Measurements from ENCODE around the gene STXBP4. TPM values are rescaled to one million over a fixed set of nuclear protein-coding genes. Genes with fewer than 3 reads are reported as not detected.

Gene STXBP4
- total and polyA plus RNA-seq, 2 donors (not counting 3 experiments of a cell fraction or from before 2014, with no cell fraction given) = 1.9 to 12.9 TPM

GRCh38 chr17:55098765-55099164 is 130.2 kb downstream of the STXBP4 start:
- TF ChIP-seq JUN (IDR thresholded peaks at IDR 0.05; ENCODE audit: borderline replicate concordance, insufficient read depth, insufficient read length, low read depth) = no peak
- no peak for TF ChIP-seq GATA2 (IDR thresholded peaks at IDR 0.05; ENCODE audit: insufficient read depth, insufficient read length, low read depth, low read length)
- TF ChIP-seq FOS (IDR thresholded peaks at IDR 0.05; ENCODE audit: borderline replicate concordance, insufficient read depth, low read length) = no peak
- no peak for TF ChIP-seq EZH2 (IDR thresholded peaks at IDR 0.05; ENCODE audit: borderline replicate concordance, low read depth, low read length, severe bottlenecking)
- no peak for TF ChIP-seq MAX (IDR thresholded peaks at IDR 0.05; ENCODE audit: insufficient read depth, insufficient read length)
- no peak for TF ChIP-seq POLR2A (IDR thresholded peaks at IDR 0.05; ENCODE audit: low read depth, low read length)
- no peaks in the 10 kb centered on the region for H3K79me2 ChIP-seq (ENCODE audit: control insufficient read depth, insufficient read depth, low read length)
- dilution Hi-C loops (cut with MboI; ENCODE audit: extremely low pct_ligation_motif_present, low sequenced_read_pairs) = no loop called here
- H3K36me3 ChIP-seq (ENCODE audit: control insufficient read depth in 2 of 2, extremely low read depth in 1 of 2, insufficient read depth in 2 of 2, low read length in 2 of 2) = no peaks in the 10 kb centered on the region
- no peaks in the 10 kb centered on the region for H3K9me1 ChIP-seq (replicated peaks; ENCODE audit: control insufficient read depth, extremely low read depth, insufficient read depth, low read length)
- no peaks in the 10 kb centered on the region for H3K27me3 ChIP-seq (ENCODE audit: control insufficient read depth in 2 of 2, insufficient read depth in 2 of 2, low read length in 2 of 2)
- no peaks in the 10 kb centered on the region for H3K9me3 ChIP-seq (replicated peaks; ENCODE audit: control insufficient read depth, insufficient read depth, low read length)
- H4K20me1 ChIP-seq (replicated peaks; ENCODE audit: control insufficient read depth, extremely low read depth, insufficient read depth, low read length) = no peaks in the 10 kb centered on the region
- ChIA-PET POLR2A (no interaction called here), CTCF (no interaction called here)
- no peak overlapping the region for H3K9ac ChIP-seq (replicated peaks; ENCODE audit: extremely low read depth, insufficient read depth, low read length)
- no TSS peak for BruUV-seq (replicated peaks)
- intact Hi-C loops (cut with micrococcal nuclease) = no loop called here
- no peak overlapping the region for H3K4me2 ChIP-seq (ENCODE audit: insufficient read depth, low read length)
- H3K4me3 ChIP-seq (replicated peaks in 1 of 3; ENCODE audit: insufficient read depth in 1 of 3, low read depth in 1 of 3, low read length in 3 of 3) = no peak overlapping the region
- DNase-seq (ENCODE audit: low read depth, low spot score) (no peak), FAIRE-seq (no peak)
- no peak overlapping the region for H2AFZ ChIP-seq (ENCODE audit: low read depth, low read length)
- no peak overlapping the region for H3K27ac ChIP-seq (ENCODE audit: insufficient read depth, low read depth, low read length)
- no peaks in the 10 kb centered on the region for H3K4me1 ChIP-seq (ENCODE audit: control insufficient read depth, extremely low read depth, insufficient read depth, low read length)

- H3K79me2 ChIP-seq (ENCODE audit: control insufficient read depth, insufficient read depth, low read length) = no peaks in the 10 kb centered on the region
- no peak overlapping the region for H3K9ac ChIP-seq (replicated peaks; ENCODE audit: extremely low read depth, insufficient read depth, low read length)
- no peaks in the 10 kb centered on the region for H3K4me1 ChIP-seq (ENCODE audit: control insufficient read depth, extremely low read depth, insufficient read depth, low read length)
- dilution Hi-C loops (cut with MboI; ENCODE audit: extremely low pct_ligation_motif_present, low sequenced_read_pairs) = no loop called here
- ChIA-PET POLR2A (no interaction called here), CTCF (no interaction called here)
- H4K20me1 ChIP-seq (replicated peaks; ENCODE audit: control insufficient read depth, extremely low read depth, insufficient read depth, low read length) = no peaks in the 10 kb centered on the region
- H3K27me3 ChIP-seq (ENCODE audit: control insufficient read depth in 2 of 2, insufficient read depth in 2 of 2, low read length in 2 of 2) = no peaks in the 10 kb centered on the region
- DNase-seq (ENCODE audit: low read depth, low spot score) = no peak
- intact Hi-C loops (cut with micrococcal nuclease) = no loop called here
- BruUV-seq (replicated peaks) = no TSS peak
- no peaks in the 10 kb centered on the region for H3K9me3 ChIP-seq (replicated peaks; ENCODE audit: control insufficient read depth, insufficient read depth, low read length)
- H3K27ac ChIP-seq (ENCODE audit: insufficient read depth, low read depth, low read length) = no peak overlapping the region
- H3K36me3 ChIP-seq (ENCODE audit: control insufficient read depth in 2 of 2, extremely low read depth in 1 of 2, insufficient read depth in 2 of 2, low read length in 2 of 2) = no peaks in the 10 kb centered on the region
- TF ChIP-seq POLR2AphosphoS5 (IDR thresholded peaks at IDR 0.05; ENCODE audit: insufficient read depth, low read depth, low read length) (no peak), MYC (IDR thresholded peaks at IDR 0.05; ENCODE audit: low read depth, low read length) (no peak), POLR2A (IDR thresholded peaks at IDR 0.05; ENCODE audit: low read depth, low read length) (no peak)
- no peak overlapping the region for H2AFZ ChIP-seq (ENCODE audit: low read depth, low read length)
- no peak for FAIRE-seq
- H3K9me1 ChIP-seq (replicated peaks; ENCODE audit: control insufficient read depth, extremely low read depth, insufficient read depth, low read length) = no peaks in the 10 kb centered on the region
- no peak overlapping the region for H3K4me2 ChIP-seq (ENCODE audit: insufficient read depth, low read length)
- H3K4me3 ChIP-seq (replicated peaks in 1 of 3; ENCODE audit: insufficient read depth in 1 of 3, low read depth in 1 of 3, low read length in 3 of 3) = no peak overlapping the region
Observed at GRCh38 chr17:55110521-55110920, 142.0 kb downstream of the STXBP4 start.
